HK-2 (cell line): ENCODE results near the gene MFSD8.
A peak's percentile ranks its signal among the peaks of the same experiment; 100 is the strongest.
"Not testable (repeated sequence)": the region's sequence is repeated elsewhere in the genome, so short reads cannot be mapped to it uniquely, and the experiment has no call there.

Source experiments
- DNase-seq: peaks from one replicate; pipeline ENCODE4 v3.0.0-alpha.2; 2018; ENCODE audit not compliant: unreplicated experiment

The MFSD8 gene

GRCh38 chr4:127931836-127932235, 33.1 kb downstream of the MFSD8 start:
- DNase-seq: not testable (repeated sequence)

GRCh38 chr4:127930175-127930574, 34.8 kb downstream of the MFSD8 start:
- DNase-seq: no peak

- DNase-seq: not testable (repeated sequence)
Observed at GRCh38 chr4:127925720-127926119, 39.3 kb downstream of the MFSD8 start.

- DNase-seq: no peak
Observed at GRCh38 chr4:127922226-127922625, 42.7 kb downstream of the MFSD8 start.

- no peak for DNase-seq
Observed at GRCh38 chr4:127920521-127920920, 44.5 kb downstream of the MFSD8 start.

- DNase-seq: no peak
Observed at GRCh38 chr4:127917151-127917550, 47.8 kb downstream of the MFSD8 start.

- DNase-seq: no peak
Observed at GRCh38 chr4:127916512-127916911, 48.5 kb downstream of the MFSD8 start.

- DNase-seq: no peak
Observed at GRCh38 chr4:127905029-127905428, 59.9 kb downstream of the MFSD8 start.

GRCh38 chr4:127899682-127900081, 65.3 kb downstream of the MFSD8 start:
- not testable (repeated sequence) for DNase-seq

GRCh38 chr4:127896528-127896927, 68.4 kb downstream of the MFSD8 start:
- DNase-seq: no peak

- no peak for DNase-seq
Observed at GRCh38 chr4:127896069-127896468, 68.9 kb downstream of the MFSD8 start.

GRCh38 chr4:127889903-127890302, 75.1 kb downstream of the MFSD8 start:
- DNase-seq: no peak

- DNase-seq: no peak
Observed at GRCh38 chr4:127888559-127888958, 76.4 kb downstream of the MFSD8 start.

- no peak for DNase-seq
Observed at GRCh38 chr4:127881563-127881864, 83.5 kb downstream of the MFSD8 start.

- peak; percentile 97 for DNase-seq
Observed at GRCh38 chr4:127880763-127881562, 84.0 kb downstream of the MFSD8 start, which contains the start of gene PLK4. TSS of gene PLK4 (plus strand) at chr4:127880893. CDS start at chr4:127881135, 242 bp downstream.

GRCh38 chr4:127875791-127876190, 89.2 kb downstream of the MFSD8 start:
- DNase-seq: no peak

- DNase-seq: peak; percentile 12
Observed at GRCh38 chr4:127870688-127871087, 94.3 kb downstream of the MFSD8 start.

GRCh38 chr4:127870281-127870680, 94.7 kb downstream of the MFSD8 start:
- DNase-seq: no peak

GRCh38 chr4:127868196-127868595, 96.8 kb downstream of the MFSD8 start:
- no peak for DNase-seq
